HG03280 (cell line): Measurements from ENCODE around the gene OGN.

ENCODE experiments used
- ATAC-seq: cut with Tn5 transposase; IDR thresholded peaks from one replicate; pipeline ENCODE4 v1.9.1; 2021; ENCODE audit warnings: mild to moderate bottlenecking, moderate library complexity; ENCODE audit not compliant: unreplicated experiment

Gene OGN

GRCh38 chr9:92349771-92350739, 54.3 kb downstream of the OGN start:
- ATAC-seq: no peak

- ATAC-seq: no peak
Measured at GRCh38 chr9:92345582-92345981, 58.8 kb downstream of the OGN start.

GRCh38 chr9:92342825-92343488, 61.4 kb downstream of the OGN start:
- no peak for ATAC-seq

- ATAC-seq: no peak
Measured at GRCh38 chr9:92341578-92341977, 62.8 kb downstream of the OGN start.

- ATAC-seq: no peak
Measured at GRCh38 chr9:92333282-92333634, 71.1 kb downstream of the OGN start.
